Ovary (tissue), 10 donors: ENCODE data around the gene GPR27. TPM values are rescaled to one million over a fixed set of nuclear protein-coding genes. Genes with fewer than 3 reads are reported as not detected.

Experiments
- DNase-seq, 5 donors: peaks; one replicate each; pipeline ENCODE4 v3.0.0-alpha.2; 2019 to 2020
- H3K27ac ChIP-seq, 2 donors: fragments of 200-600 bp; one replicate each; pipeline versions ENCODE4 v1.5.1 to v1.8.0; 2019 to 2022
- H3K27me3 ChIP-seq: fragments of 200-600 bp; one replicate; pipeline ENCODE4 v1.8.0; 2022
- H3K36me3 ChIP-seq: fragments of 200-600 bp; sonication (generic); one replicate; pipeline ENCODE4 v1.5.1; 2019
- H3K4me1 ChIP-seq: one replicate; pipeline ENCODE4 v1.8.1; 2013; ENCODE audit warnings: mild to moderate bottlenecking, moderate library complexity; ENCODE audit not compliant: insufficient read depth
- H3K4me3 ChIP-seq: fragments of 200-600 bp; sonication (generic); one replicate; pipeline ENCODE4 v1.5.1; 2017
- H3K9me3 ChIP-seq, 2 donors: fragments of 200-600 bp in 1 of 2; sonication (generic) in 1 of 2; one replicate each; pipeline versions ENCODE4 v1.5.1 to v1.8.1; 2013 to 2019; ENCODE audit warnings: mild to moderate bottlenecking in 1 of 2, moderate library complexity in 1 of 2
- EP300 ChIP-seq: sonication (generic); formaldehyde crosslinking; IDR thresholded peaks from one replicate; pipeline ENCODE4 v1.6.1; 2017; ENCODE audit warnings: antibody characterized with exemption
- POLR2A ChIP-seq: fragments of 450-650 bp; IDR thresholded peaks from one replicate; pipeline ENCODE4 v1.6.1; 2017; ENCODE audit warnings: antibody characterized with exemption, mild to moderate bottlenecking, moderate library complexity
- WGBS, 3 donors: extraction: QIAGEN DNeasy Blood & Tissue Kit in 1 of 3; methylation state at CpG; one replicate each; pipeline versions ENCODE4 v1.1.5 to v1.1.7; 2013 to 2017; 5-methylcytosine and 5-hydroxymethylcytosine counted together
- intact Hi-C, 4 donors: fragments of 100-400 bp; cut with DNase I; formaldehyde crosslinking; loops; one replicate each; pipeline versions ENCODE4 v1.11.0 to v1.15.1; 2022 to 2023
- long read RNA-seq, 3 donors: library from polyadenylated mRNA in 2 of 3; unstranded in 2 of 3; transcript quantifications; one replicate each; pipeline ENCODE4 v2.0.0 and lab custom pipeline, GENCODE V29; 2021 to 2026
- polyA plus RNA-seq, 2 donors: library from polyadenylated mRNA; stranded (reverse); fragments of 200-250 nt in 1 of 2; fragments of 350-450 nt in 1 of 2; fragmentation: Illumina TruSeq in 1 of 2; extraction: RNeasy Lipid Tissue Mini Kit (QIAGEN cat#74804) in 1 of 2; gene quantifications; one replicate each; pipeline ENCODE4 v1.2.3, GENCODE V29; 2013 to 2014
- total RNA-seq, 7 donors: library from RNA; depleted of rRNA in 2 of 7; stranded (reverse); fragments of >200 nt in 2 of 7; fragmentation: NEBNext Ultra II Directional in 3 of 7; extraction: Animal tissue kit (Norgen Biotek cat#: 25700) in 3 of 7; gene quantifications; one replicate each; pipeline versions ENCODE4 v1.1.0 to v1.2.4, GENCODE V29; 2016 to 2023
- TF ChIP-seq, protein P1 (sequence below), 3 donors: fragments of 450-650 bp in 2 of 3; fragments of 200-600 bp in 1 of 3; IDR thresholded peaks; one replicate each; pipeline versions ENCODE4 v1.5.1 to v1.8.0; 2016 to 2022; ENCODE audit warnings: antibody characterized with exemption in 3 of 3, mild to moderate bottlenecking in 1 of 3
- donor health status: DM: no; HTN: no; CAD: no; lungs with moderate emphysema.
- donor health status: DM: no; HTN: no; CAD: no.
- donor health status: Bipolar disorder and iron deficiency.
- donor health status: DM: yes; HTN: yes; CAD: no.
- donor health status: DM: no; HTN: no; CAD: no.
- donor health status: DM: yes; HTN: yes; CAD: no.

The GPR27 gene
- total RNA-seq: 10 to 100 TPM in 1 of 7 donors, 1 to 10 TPM in 6; 2.1 to 12.7 (median 6.1) TPM
- 1 to 10 TPM; 5.0 to 9.2 TPM for polyA plus RNA-seq
- long read RNA-seq, donor 1, partial matches to known transcripts: 0 of 3 reads
- long read RNA-seq, donor 1, other reads (novel, unspliced or antisense): 0 of 3 reads
- long read RNA-seq, donor 2, transcript GPR27-201 (1 exons, 2,447 nt): major isoform, 22 of 22 reads
- long read RNA-seq, donor 2, partial matches to known transcripts: 0 of 22 reads
- long read RNA-seq, donor 2, other reads (novel, unspliced or antisense): 0 of 22 reads
- long read RNA-seq, donor 3, transcript GPR27-201 (1 exons, 2,447 nt): major isoform, 43 of 43 reads
- long read RNA-seq, donor 3, partial matches to known transcripts: 0 of 43 reads
- long read RNA-seq, donor 3, other reads (novel, unspliced or antisense): 0 of 43 reads

DNA sequence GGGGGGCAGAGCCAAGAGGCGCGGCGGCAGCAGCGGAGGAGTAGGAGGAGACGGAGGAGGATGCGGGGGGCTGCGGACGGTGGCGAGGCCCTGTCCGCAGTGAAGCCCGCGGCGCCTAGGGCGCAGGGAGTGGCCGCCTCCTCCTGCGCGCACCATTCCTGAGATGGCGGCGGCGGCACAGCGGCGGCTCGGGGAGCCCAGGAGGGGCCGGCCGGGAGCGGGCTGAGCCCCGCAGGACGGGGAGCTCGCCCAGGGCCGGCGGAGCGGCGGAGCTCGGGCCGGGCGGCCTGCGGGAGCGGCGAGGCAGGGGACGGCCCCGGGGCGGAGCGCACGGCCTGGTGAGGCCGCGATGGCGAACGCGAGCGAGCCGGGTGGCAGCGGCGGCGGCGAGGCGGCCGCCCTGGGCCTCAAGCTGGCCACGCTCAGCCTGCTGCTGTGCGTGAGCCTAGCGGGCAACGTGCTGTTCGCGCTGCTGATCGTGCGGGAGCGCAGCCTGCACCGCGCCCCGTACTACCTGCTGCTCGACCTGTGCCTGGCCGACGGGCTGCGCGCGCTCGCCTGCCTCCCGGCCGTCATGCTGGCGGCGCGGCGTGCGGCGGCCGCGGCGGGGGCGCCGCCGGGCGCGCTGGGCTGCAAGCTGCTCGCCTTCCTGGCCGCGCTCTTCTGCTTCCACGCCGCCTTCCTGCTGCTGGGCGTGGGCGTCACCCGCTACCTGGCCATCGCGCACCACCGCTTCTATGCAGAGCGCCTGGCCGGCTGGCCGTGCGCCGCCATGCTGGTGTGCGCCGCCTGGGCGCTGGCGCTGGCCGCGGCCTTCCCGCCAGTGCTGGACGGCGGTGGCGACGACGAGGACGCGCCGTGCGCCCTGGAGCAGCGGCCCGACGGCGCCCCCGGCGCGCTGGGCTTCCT, at the start of gene GPR27:
Gene GPR27 (plus strand): TSS at position 155 of the 909 bp plus-strand sequence. CDS start 195 bp downstream, at position 350.
- peak within 1 kb of the TSS in 1 of 2 donors; percentile 40 for H3K27ac ChIP-seq
- TF ChIP-seq POLR2A (no peak), EP300 (no peak)
- TF ChIP-seq, protein P1, sequence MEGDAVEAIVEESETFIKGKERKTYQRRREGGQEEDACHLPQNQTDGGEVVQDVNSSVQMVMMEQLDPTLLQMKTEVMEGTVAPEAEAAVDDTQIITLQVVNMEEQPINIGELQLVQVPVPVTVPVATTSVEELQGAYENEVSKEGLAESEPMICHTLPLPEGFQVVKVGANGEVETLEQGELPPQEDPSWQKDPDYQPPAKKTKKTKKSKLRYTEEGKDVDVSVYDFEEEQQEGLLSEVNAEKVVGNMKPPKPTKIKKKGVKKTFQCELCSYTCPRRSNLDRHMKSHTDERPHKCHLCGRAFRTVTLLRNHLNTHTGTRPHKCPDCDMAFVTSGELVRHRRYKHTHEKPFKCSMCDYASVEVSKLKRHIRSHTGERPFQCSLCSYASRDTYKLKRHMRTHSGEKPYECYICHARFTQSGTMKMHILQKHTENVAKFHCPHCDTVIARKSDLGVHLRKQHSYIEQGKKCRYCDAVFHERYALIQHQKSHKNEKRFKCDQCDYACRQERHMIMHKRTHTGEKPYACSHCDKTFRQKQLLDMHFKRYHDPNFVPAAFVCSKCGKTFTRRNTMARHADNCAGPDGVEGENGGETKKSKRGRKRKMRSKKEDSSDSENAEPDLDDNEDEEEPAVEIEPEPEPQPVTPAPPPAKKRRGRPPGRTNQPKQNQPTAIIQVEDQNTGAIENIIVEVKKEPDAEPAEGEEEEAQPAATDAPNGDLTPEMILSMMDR (IDR thresholded peaks at IDR 0.05): no peak

DNA sequence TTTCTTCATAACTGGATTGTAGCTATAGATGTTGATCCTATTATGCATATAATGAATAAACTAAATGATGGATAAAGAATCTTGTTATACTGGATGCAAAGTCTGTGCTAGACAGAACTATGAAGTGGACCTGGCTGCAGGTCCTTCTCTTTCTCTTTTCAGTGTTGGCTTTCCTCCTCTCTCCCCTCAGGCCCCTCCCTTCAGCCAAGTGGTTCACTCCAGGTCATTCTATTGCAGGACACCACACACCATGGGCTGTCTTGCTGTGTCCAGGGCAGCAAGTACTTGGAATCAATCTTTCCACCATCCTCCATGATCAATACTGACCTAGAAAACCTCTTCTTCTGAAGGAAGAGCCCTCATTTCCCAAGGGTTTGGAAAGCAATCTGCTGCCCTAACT, 48.7 kb upstream of the GPR27 start:
- intact Hi-C loops: no loop called here
- no peak for DNase-seq
- no peak overlapping the region for H3K4me3 ChIP-seq
- no peaks in the 10 kb centered on the region for H3K27me3 ChIP-seq
- no peaks in the 10 kb centered on the region for H3K9me3 ChIP-seq
- no peak overlapping the region for H3K27ac ChIP-seq
- H3K4me1 ChIP-seq: peaks cover 4% of the 10 kb centered on the region
- H3K36me3 ChIP-seq: no peaks in the 10 kb centered on the region
- TF ChIP-seq POLR2A (no peak), EP300 (no peak)
- TF ChIP-seq, protein P1 (IDR thresholded peaks at IDR 0.05): no peak

More for the DNA sequence above, at the start of gene GPR27:
- H3K4me1 ChIP-seq: peaks cover 1% of the 10 kb centered on the region
- peak within 1 kb of the TSS; percentile 50 for H3K4me3 ChIP-seq
- intact Hi-C loops: no loop called here
- 0 to 2% (median 0%) methylated on average over 59 to 131 of the region's 131 CpGs for WGBS, 3 donors
- H3K36me3 ChIP-seq: no peaks in the 10 kb centered on the region
- peak in 4 of 5 donors; percentile 8 to 61 (median 40) for DNase-seq
- no peaks in the 10 kb centered on the region for H3K27me3 ChIP-seq
- H3K9me3 ChIP-seq: no peaks in the 10 kb centered on the region

GRCh38 chr3:71705681-71706080, 48.0 kb upstream of the GPR27 start:
- H3K4me3 ChIP-seq: no peak overlapping the region
- H3K36me3 ChIP-seq: no peaks in the 10 kb centered on the region
- no peak for DNase-seq
- intact Hi-C loops: no loop called here
- H3K27ac ChIP-seq: no peak overlapping the region
- peaks cover 4% of the 10 kb centered on the region for H3K4me1 ChIP-seq
- H3K9me3 ChIP-seq: no peaks in the 10 kb centered on the region
- H3K27me3 ChIP-seq: no peaks in the 10 kb centered on the region
- 89 to 91% (median 91%) methylated on average over 5 of the region's 5 CpGs for WGBS, 3 donors
- TF ChIP-seq POLR2A (no peak), EP300 (no peak)
- TF ChIP-seq, protein P1 (IDR thresholded peaks at IDR 0.05): no peak

DNA sequence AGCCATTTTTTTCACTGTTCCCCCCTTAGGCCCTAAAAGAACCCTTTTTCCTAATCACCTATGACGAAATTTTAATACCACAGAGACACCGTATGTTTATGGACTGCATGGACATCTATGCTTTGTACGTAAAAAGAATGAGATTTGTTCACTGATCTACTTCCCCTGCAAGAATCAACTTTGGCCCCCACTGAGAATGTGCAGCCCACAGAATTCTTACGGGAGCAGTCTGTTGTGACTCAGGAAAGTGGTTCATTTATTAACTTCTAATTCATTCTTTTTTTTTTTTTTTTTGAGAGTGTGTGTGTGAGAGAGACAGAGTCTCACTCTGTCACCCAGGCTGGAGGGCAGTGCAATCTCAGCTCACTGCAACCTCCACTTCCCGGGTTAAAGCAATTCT, 46.1 kb upstream of the GPR27 start:
- Histone ChIP-seq H3K4me3 (no peak overlapping the region), H3K36me3 (no peaks in the 10 kb centered on the region), H3K27me3 (no peaks in the 10 kb centered on the region), H3K9me3 (no peaks in the 10 kb centered on the region), H3K4me1 (peaks cover 4% of the 10 kb centered on the region), H3K27ac (no peak overlapping the region)
- 84 to 92% (median 89%) methylated on average over 5 of the region's 5 CpGs for WGBS, 3 donors
- TF ChIP-seq, protein P1 (IDR thresholded peaks at IDR 0.05): no peak
- TF ChIP-seq EP300 (no peak), POLR2A (no peak)
- DNase-seq: no peak
- intact Hi-C loops: no loop called here
